Thymus (tissue), 11 donors: Measurements from ENCODE around the gene ERC1. TPM values are rescaled to one million over a fixed set of nuclear protein-coding genes. Genes with fewer than 3 reads are reported as not detected.

Experiments
- DNase-seq, 9 donors: peaks; one replicate each; pipeline ENCODE4 v3.0.0-alpha.2; 2013; ENCODE audit warnings: low spot score in 9 of 9, low read depth in 6 of 9, missing footprints in 1 of 9
- H3K27ac ChIP-seq, 2 donors: one replicate each; pipeline ENCODE4 v1.5.1; 2013; ENCODE audit warnings: control low read depth in 1 of 2, low read depth in 1 of 2, low read length in 1 of 2, mild to moderate bottlenecking in 1 of 2, moderate library complexity in 1 of 2
- H3K27me3 ChIP-seq, 2 donors: one replicate each; pipeline ENCODE4 v1.5.1; 2013; ENCODE audit warnings: low read length in 1 of 2; ENCODE audit not compliant: control insufficient read depth in 2 of 2, insufficient read depth in 1 of 2
- H3K36me3 ChIP-seq, 2 donors: one replicate each; pipeline ENCODE4 v1.5.1; 2013; ENCODE audit warnings: low read length in 1 of 2, mild to moderate bottlenecking in 1 of 2, moderate library complexity in 1 of 2; ENCODE audit not compliant: control insufficient read depth in 2 of 2, insufficient read depth in 2 of 2
- H3K4me1 ChIP-seq, 2 donors: one replicate each; pipeline ENCODE4 v1.5.1; 2013; ENCODE audit warnings: low read length in 2 of 2; ENCODE audit not compliant: control insufficient read depth in 2 of 2, insufficient read depth in 2 of 2
- H3K4me3 ChIP-seq, 2 donors: one replicate each; pipeline ENCODE4 v1.5.1; 2013; ENCODE audit warnings: low read length in 2 of 2, control low read depth in 1 of 2, mild to moderate bottlenecking in 1 of 2
- H3K9me3 ChIP-seq, 2 donors: one replicate each; pipeline ENCODE4 v1.5.1; 2013; ENCODE audit warnings: low read length in 1 of 2, mild to moderate bottlenecking in 1 of 2; ENCODE audit not compliant: control insufficient read depth in 2 of 2, insufficient read depth in 1 of 2
- WGBS: extraction: QIAGEN DNeasy Blood & Tissue Kit; methylation state at CpG from one replicate; pipeline ENCODE4 v1.1.7; 2013; 5-methylcytosine and 5-hydroxymethylcytosine counted together
- polyA plus RNA-seq: library from polyadenylated mRNA; stranded (reverse); fragments of 200-250 nt; gene quantifications from one replicate; pipeline ENCODE4 v1.2.3, GENCODE V29; 2013
- total RNA-seq: library from RNA; stranded (reverse); fragments of 120-200 nt; gene quantifications from one replicate; pipeline ENCODE4 v1.2.4, GENCODE V29; 2013
- donor health status: healthy.

Gene ERC1
- total and polyA plus RNA-seq, 2 donors = 4.2 to 13.8 TPM

DNA sequence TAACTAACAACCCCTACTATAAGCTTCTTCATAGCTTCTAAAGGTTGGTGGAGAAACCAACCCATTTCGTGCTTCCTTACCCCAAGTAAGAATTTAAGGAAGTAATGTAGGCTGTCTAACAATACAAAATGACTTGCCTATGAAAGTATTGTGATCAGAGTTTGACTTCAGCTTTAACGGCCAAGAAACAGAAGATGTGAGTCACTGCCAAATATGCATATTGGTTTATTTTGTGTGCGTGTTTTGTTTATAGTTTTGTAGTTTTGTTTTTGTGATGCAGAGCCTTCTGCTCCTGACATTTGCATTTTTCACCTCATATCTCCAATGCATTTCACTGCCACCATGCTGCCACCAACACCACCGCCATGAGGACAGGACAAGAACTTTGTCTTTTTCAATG is 457.3 kb downstream of the ERC1 start:
- 97% methylated on average over 4 of the region's 4 CpGs for WGBS
- Histone ChIP-seq H3K27me3 (no peaks in the 10 kb centered on the region), H3K36me3 (no peaks in the 10 kb centered on the region), H3K9me3 (no peaks in the 10 kb centered on the region), H3K27ac (no peak overlapping the region), H3K4me3 (no peak overlapping the region), H3K4me1 (no peaks in the 10 kb centered on the region)
- DNase-seq = no peak

DNA sequence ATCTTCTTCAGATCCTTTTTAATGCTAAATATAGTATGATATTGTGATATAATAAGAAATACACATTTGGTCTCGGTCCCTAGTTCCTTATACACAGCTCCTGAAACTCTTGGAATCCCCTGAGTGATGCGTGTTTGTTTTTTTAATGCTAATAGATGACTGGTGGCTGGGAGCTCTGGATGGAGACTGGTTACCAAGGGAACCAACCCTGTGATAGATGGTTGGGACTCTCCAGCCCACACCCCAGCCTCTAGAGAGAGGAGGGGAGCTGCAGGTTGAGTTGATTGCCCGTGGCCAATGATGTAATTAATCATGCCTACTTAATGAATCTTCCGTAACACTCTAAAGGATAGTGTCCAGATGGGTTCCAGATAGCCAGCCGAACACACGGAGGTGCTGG is 462.8 kb downstream of the ERC1 start:
- Histone ChIP-seq H3K27me3 (no peaks in the 10 kb centered on the region), H3K9me3 (no peaks in the 10 kb centered on the region), H3K27ac (no peak overlapping the region), H3K4me3 (no peak overlapping the region), H3K4me1 (no peaks in the 10 kb centered on the region), H3K36me3 (no peaks in the 10 kb centered on the region)
- DNase-seq = no peak
- WGBS = 96% methylated on average over 6 of the region's 6 CpGs

DNA sequence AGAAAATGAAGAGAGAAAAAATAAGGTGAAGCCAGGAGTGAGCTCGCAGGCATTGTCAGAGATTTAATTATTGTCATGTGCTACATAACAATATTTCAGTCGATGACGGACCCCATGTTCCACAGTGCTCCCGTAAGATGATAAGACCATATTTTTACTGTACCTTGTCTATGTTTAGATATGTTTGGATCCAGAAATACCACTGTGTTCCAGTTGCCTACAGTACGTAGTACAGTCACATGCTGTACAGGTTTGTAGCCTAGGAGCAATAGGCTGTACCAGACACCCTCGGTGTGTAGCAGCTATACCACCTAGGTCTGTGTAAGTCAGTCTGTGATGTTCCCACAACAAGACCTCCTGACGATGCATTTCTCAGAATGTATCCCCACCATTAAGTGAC is 465.9 kb downstream of the ERC1 start:
- H3K9me3 ChIP-seq = no peaks in the 10 kb centered on the region
- H3K27me3 ChIP-seq = no peaks in the 10 kb centered on the region
- no peak overlapping the region for H3K27ac ChIP-seq
- H3K36me3 ChIP-seq = no peaks in the 10 kb centered on the region
- H3K4me3 ChIP-seq = no peak overlapping the region
- DNase-seq = no peak
- 98% methylated on average over 7 of the region's 7 CpGs for WGBS
- H3K4me1 ChIP-seq = no peaks in the 10 kb centered on the region

DNA sequence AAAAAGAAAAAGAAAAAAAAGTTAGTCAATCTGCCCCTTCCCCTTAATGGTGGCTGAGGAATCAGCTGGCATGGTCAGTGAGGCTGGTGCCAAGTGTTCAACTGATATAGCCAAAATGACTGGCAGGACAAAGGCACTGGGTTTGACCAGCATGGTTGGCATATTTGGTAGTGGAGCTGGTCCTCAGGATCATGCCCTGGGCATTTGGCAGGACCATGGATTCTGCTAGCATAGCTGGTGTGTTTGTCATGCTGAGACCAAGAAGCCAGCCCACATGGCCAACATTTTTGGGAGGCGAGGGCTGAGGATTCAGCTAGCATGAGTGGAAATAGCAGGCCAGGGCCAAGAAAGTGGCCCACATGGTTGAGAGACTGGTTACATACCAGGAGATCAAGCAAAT is 466.9 kb downstream of the ERC1 start:
- Histone ChIP-seq H3K4me1 (no peaks in the 10 kb centered on the region), H3K27me3 (no peaks in the 10 kb centered on the region), H3K4me3 (no peak overlapping the region), H3K9me3 (no peaks in the 10 kb centered on the region), H3K27ac (no peak overlapping the region), H3K36me3 (no peaks in the 10 kb centered on the region)
- no peak for DNase-seq
- WGBS = 96% methylated on average over 1 of the region's 1 CpG

DNA sequence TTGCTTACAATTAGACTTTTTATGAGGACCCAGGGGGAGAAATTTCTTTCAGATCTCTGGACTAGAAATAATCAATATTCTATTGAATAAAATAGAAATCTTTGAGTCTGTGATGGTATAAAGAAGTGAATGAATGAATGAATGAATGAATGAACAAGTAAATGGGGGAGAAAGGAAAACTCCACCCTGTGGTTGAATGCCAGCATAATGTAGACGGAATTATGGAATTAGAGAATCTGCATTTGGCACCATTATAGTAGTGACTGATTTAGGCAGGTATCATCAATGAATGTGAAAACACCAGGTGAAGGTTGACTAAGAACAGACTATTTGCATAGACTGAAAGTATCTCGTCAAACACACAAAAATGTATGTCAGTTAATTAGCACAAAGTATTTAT is 468.3 kb downstream of the ERC1 start:
- H3K9me3 ChIP-seq = no peaks in the 10 kb centered on the region
- H3K36me3 ChIP-seq = peaks cover 0 to 3% of the 10 kb centered on the region in 2 donors
- no peaks in the 10 kb centered on the region for H3K27me3 ChIP-seq
- H3K27ac ChIP-seq = no peak overlapping the region
- WGBS = 95% methylated on average over 2 of the region's 2 CpGs
- H3K4me3 ChIP-seq = no peak overlapping the region
- no peaks in the 10 kb centered on the region for H3K4me1 ChIP-seq
- no peak for DNase-seq

DNA sequence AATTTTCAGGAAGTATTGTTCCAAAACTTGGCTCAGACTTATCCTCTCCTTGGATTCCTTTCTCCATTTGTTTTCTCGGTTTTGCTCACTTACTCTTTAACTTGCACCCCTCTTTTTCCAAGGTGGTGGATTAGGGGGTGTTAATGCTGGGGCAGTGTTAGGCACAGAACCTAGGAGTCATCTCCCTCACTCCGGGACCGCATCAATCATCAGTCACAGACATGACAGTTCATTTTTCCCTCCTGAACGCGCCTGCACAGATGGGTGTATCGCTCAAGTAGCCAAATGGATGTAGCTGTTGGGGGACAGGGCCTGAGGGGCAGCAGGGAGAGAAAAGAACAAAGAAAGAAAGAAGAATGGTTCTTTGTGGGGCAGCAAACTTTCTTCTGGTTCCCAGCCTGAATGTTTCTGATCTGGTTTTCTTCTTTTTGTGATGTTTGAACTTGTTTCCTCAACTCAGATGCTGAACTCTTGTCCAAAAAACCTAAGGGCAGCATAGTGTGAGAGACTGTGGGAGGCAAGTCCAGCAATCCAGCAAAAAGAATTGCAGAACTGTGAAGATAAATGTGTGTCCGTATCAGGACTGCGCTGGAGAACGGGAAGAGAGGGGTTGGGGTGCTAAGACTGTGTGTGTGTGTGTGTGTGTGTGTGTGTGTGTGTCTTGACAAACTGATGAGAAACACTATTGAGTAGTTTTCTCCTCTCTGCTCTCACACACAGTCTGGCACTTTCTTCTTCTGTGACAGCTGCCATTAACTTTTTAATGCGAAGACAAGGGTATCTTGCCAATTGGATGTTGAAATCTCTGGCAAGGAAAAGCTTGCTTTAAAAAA is 472.3 kb downstream of the ERC1 start:
- Histone ChIP-seq H3K9me3 (no peaks in the 10 kb centered on the region), H3K36me3 (peaks cover 0 to 3% of the 10 kb centered on the region in 2 donors), H3K4me3 (no peak overlapping the region), H3K4me1 (no peaks in the 10 kb centered on the region), H3K27me3 (no peaks in the 10 kb centered on the region), H3K27ac (no peak overlapping the region)
- no peak for DNase-seq
- 97% methylated on average over 10 of the region's 10 CpGs for WGBS

DNA sequence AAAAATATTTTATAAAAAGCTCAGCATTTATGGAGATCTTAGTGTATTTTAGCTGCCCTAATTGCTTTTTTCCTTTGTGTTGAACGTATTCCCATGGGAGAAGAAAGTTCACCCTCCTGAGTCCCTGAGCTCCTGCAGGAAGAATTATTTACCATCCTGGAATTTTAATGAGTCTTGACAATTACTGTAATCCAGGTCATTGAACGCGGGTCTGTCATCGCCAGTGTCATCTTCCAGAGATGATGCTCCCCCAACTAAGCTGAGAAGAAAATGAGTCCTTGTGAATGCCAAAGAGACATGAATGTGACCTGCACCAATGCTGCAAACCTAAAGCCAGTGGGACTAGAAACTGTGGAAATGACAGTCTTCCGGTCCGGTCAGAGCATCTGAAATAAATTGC is 473.9 kb downstream of the ERC1 start:
- H3K27me3 ChIP-seq = no peaks in the 10 kb centered on the region

DNA sequence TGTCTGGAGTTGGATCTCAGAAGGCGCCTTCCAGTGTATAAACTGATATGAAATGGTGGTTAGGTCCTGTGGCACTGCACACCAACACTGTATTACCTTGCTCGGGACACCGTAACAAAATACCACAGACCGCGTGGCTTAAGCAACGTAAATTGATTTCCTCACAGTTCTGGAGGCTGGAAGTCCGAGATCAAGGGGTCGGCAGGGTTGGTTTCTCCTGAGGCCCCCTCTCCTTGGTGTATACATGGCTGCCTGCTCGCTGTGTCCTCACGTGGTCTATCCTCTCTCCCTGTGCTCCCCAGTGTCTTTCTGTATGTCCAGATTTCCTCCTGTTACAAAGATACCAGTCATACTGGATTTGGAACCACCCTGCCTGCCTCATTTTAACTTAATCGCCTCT is 475.0 kb downstream of the ERC1 start:
- WGBS = 99% methylated on average over 11 of the region's 11 CpGs
- Histone ChIP-seq H3K4me3 (no peak overlapping the region), H3K4me1 (no peaks in the 10 kb centered on the region)

More for the DNA sequence above, 473.9 kb downstream of the ERC1 start:
- no peaks in the 10 kb centered on the region for H3K9me3 ChIP-seq
- DNase-seq = no peak
- no peak overlapping the region for H3K4me3 ChIP-seq
- no peaks in the 10 kb centered on the region for H3K4me1 ChIP-seq
- H3K27ac ChIP-seq = no peak overlapping the region
- H3K36me3 ChIP-seq = peaks cover 0 to 3% of the 10 kb centered on the region in 2 donors
- 98% methylated on average over 6 of the region's 6 CpGs for WGBS

DNA sequence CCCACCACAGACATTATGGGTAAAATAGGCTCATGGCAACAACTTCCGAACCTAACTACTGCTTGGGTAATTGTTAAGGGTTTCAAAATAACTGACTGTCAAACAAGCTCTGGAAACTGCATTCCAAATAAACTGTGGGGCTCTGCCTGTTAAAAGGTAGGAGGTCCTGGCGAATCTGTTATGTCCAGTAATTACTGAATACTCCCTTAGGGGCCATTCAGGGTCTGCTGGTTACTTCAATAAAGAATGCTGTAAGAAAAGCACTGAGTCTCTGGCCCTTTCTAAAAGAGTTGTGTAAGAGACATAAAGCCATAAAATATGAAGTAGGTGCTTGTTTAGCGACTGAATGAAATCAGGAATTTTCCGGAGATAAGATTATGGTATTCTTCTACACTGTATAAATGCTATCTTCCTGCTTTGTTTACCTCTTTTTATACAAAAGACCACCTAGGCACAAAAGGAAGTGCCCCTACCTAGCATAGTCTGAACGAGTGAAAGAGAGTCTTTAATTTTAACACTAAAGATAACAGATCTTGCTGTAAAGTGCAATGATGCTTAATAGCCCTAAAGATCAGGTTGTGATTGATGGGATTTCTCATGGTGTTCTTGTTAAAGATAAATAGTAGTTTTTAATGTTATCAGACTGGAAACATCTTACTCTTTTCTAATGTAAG is 475.6 kb downstream of the ERC1 start:
- Histone ChIP-seq H3K4me1 (no peaks in the 10 kb centered on the region), H3K9me3 (no peaks in the 10 kb centered on the region), H3K27me3 (no peaks in the 10 kb centered on the region), H3K36me3 (peaks cover 0 to 3% of the 10 kb centered on the region in 2 donors), H3K27ac (no peak overlapping the region), H3K4me3 (no peak overlapping the region)
- 97% methylated on average over 5 of the region's 5 CpGs for WGBS
- DNase-seq = no peak

More for the DNA sequence above, 475.0 kb downstream of the ERC1 start:
- Histone ChIP-seq H3K9me3 (no peaks in the 10 kb centered on the region), H3K36me3 (peaks cover 0 to 3% of the 10 kb centered on the region in 2 donors), H3K27ac (no peak overlapping the region), H3K27me3 (no peaks in the 10 kb centered on the region)
- no peak for DNase-seq
